Keratinocyte (primary cell): ENCODE results near the gene UNC119B. TPM values are rescaled to one million over a fixed set of nuclear protein-coding genes. Genes with fewer than 3 reads are reported as not detected.

ENCODE experiments used
- DNase-seq: peaks from one replicate; pipeline ENCODE4 v3.0.0-alpha.2; 2011; ENCODE audit warnings: low read depth, missing footprints, low spot score
- FAIRE-seq: peaks from 2 replicates; lab custom pipeline; 2011; peaks lifted over from hg19 to GRCh38; lab: Jason Lieb, UNC
- H2AFZ ChIP-seq: 2 replicates; pipeline ENCODE4 v1.6.0; 2012; ENCODE audit warnings: low read length, control low read depth, inconsistent platforms; ENCODE audit not compliant: control insufficient read depth
- H3K27ac ChIP-seq: 2 replicates; pipeline ENCODE4 v1.5.1; 2011; ENCODE audit warnings: low read length; ENCODE audit not compliant: control insufficient read depth, insufficient read depth
- H3K27me3 ChIP-seq: 3 replicates; pipeline ENCODE4 v1.6.0; 2011; ENCODE audit warnings: low read length; ENCODE audit not compliant: control insufficient read depth, insufficient read depth; ENCODE audit errors: extremely low read depth
- H3K36me3 ChIP-seq, 2 experiments: 2 replicates in 1 of 2; 3 replicates in 1 of 2; pipeline ENCODE4 v1.5.1; 2011; ENCODE audit warnings: low read length in 2 of 2, mild to moderate bottlenecking in 1 of 2; ENCODE audit not compliant: control insufficient read depth in 2 of 2, insufficient read depth in 2 of 2; ENCODE audit errors: extremely low read depth in 1 of 2
- H3K4me1 ChIP-seq: 3 replicates; pipeline ENCODE4 v1.5.1; 2011; ENCODE audit warnings: low read length; ENCODE audit not compliant: control insufficient read depth, insufficient read depth; ENCODE audit errors: extremely low read depth
- H3K4me2 ChIP-seq: 3 replicates; pipeline ENCODE4 v1.6.0; 2011; ENCODE audit warnings: low read depth, low read length; ENCODE audit not compliant: control insufficient read depth, insufficient read depth; ENCODE audit errors: extremely low read depth
- H3K4me3 ChIP-seq, 3 experiments: fragments of 200-600 bp in 1 of 3; sonication (generic) in 1 of 3; 2 replicates in 2 of 3; 3 replicates in 1 of 3; pipeline ENCODE4 v1.5.1; 2011 to 2016; ENCODE audit warnings: low read length in 3 of 3, mild to moderate bottlenecking in 3 of 3, control low read depth in 2 of 3, inconsistent platforms in 1 of 3, low read depth in 1 of 3, mixed read lengths in 1 of 3, mixed run types in 1 of 3, moderate library complexity in 1 of 3; ENCODE audit not compliant: control insufficient read depth in 2 of 3, insufficient read depth in 2 of 3; ENCODE audit errors: extremely low read depth in 1 of 3
- H3K79me2 ChIP-seq: 2 replicates; pipeline ENCODE4 v1.6.0; 2012; ENCODE audit warnings: low read length; ENCODE audit not compliant: control insufficient read depth, insufficient read depth
- H3K9ac ChIP-seq: 3 replicates; pipeline ENCODE4 v1.6.0; 2011; ENCODE audit warnings: low read length; ENCODE audit not compliant: control insufficient read depth, insufficient read depth; ENCODE audit errors: extremely low read depth
- H3K9me1 ChIP-seq: 3 replicates; pipeline ENCODE4 v1.6.0; 2011; ENCODE audit warnings: low read length; ENCODE audit not compliant: control insufficient read depth, insufficient read depth; ENCODE audit errors: extremely low read depth
- H3K9me3 ChIP-seq: 2 replicates; pipeline ENCODE4 v1.5.1; 2012; ENCODE audit warnings: low read depth, low read length; ENCODE audit not compliant: control insufficient read depth
- H4K20me1 ChIP-seq: 3 replicates; pipeline ENCODE4 v1.6.0; 2011; ENCODE audit warnings: low read length; ENCODE audit not compliant: control insufficient read depth, insufficient read depth; ENCODE audit errors: extremely low read depth
- CTCF ChIP-seq, 3 experiments: IDR thresholded peaks in 1 of 3; conservative IDR thresholded peaks in 1 of 3; optimal IDR thresholded peaks in 1 of 3; 2 replicates in 2 of 3; 3 replicates in 1 of 3; pipeline versions ENCODE3 to v1.5.1; 2011; ENCODE audit warnings: low read length in 3 of 3, mild to moderate bottlenecking in 3 of 3, moderate library complexity in 2 of 3, control low read depth in 1 of 3, inconsistent platforms in 1 of 3; ENCODE audit not compliant: insufficient read depth in 2 of 3; ENCODE audit errors: extremely low read depth in 1 of 3
- EZH2 ChIP-seq: IDR thresholded peaks from one replicate; pipeline ENCODE4 v1.6.1; 2012; ENCODE audit warnings: inconsistent platforms, mild to moderate bottlenecking, low read length, moderate library complexity
- dilution Hi-C: fragments of 300-500 bp; cut with MboI; formaldehyde crosslinking; loops from one replicate; pipeline ENCODE4 v1.7.0; 2020; ENCODE audit warnings: low sequenced_read_pairs; ENCODE audit not compliant: extremely low pct_ligation_motif_present
- polyA plus RNA-seq, 5 experiments: library from polyadenylated mRNA; depleted of rRNA in 3 of 5; stranded (reverse) in 3 of 5; stranded (forward) in 1 of 5; unstranded in 1 of 5; fragments of >200 nt; gene quantifications; 1 replicate in 1 of 5; 2 replicates in 3 of 5; 3 replicates in 1 of 5; pipeline versions ENCODE4 v1.2.1 to v1.2.3, GENCODE V29; 2011 to 2012; ENCODE audit warnings: missing spikeins in 2 of 5, low read depth in 1 of 5, low replicate concordance in 1 of 5

UNC119B gene
- polyA plus RNA-seq, 1 donor (not counting 4 experiments of a cell fraction or from before 2014, with no cell fraction given), result 22.0 TPM

GRCh38 chr12:120758798-120759590 is 48.7 kb downstream of the UNC119B start:
- H3K27ac ChIP-seq, result no peak overlapping the region
- dilution Hi-C loops, result no loop called here

DNA sequence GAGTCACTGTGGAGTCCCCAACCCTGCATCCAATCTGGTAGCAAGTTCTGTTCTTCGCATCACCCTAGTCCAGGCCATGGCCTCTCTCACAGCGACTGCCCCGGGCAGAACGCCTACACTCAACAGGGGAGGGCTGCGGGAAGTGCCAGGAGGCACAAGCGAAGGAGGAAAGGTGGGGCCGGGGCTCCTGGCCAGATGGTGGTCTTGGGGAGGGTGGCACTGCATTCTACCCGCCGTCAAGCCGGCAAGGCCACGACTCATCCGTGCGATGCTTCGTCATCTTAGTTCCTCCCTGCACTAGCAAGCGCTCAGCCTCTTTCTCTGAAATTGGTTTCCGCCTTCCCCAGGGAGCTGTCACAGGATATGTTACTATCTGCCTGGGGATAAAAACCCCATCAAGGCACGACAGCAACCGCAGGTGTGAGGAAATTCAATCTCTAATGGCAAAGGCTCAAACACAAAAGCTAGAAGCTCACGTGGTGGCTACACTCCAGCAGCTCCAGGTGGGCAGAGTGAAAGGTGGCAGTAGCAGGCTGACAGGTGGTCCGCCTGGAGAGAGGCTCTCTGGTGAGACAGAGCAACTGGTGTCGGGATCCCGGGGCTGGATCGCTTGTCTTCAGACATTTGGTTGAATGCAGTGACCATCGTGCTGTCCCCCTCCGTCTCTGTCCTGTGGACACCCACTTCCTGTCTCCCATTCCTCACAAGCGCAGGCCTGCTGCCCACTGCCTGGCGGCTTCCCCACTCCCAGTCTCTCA is 49.5 kb downstream of the UNC119B start:
- Histone ChIP-seq H3K9me1 (no peaks in the 10 kb centered on the region), H3K36me3 (peaks cover 10 to 18% of the 10 kb centered on the region in 2 experiments), H2AFZ (no peak overlapping the region), H3K27me3 (no peaks in the 10 kb centered on the region), H3K4me2 (no peak overlapping the region), H3K79me2 (no peaks in the 10 kb centered on the region), H3K4me3 (no peak overlapping the region), H3K9ac (no peak overlapping the region), H3K27ac (no peak overlapping the region), H3K4me1 (peaks cover 22% of the 10 kb centered on the region), H4K20me1 (no peaks in the 10 kb centered on the region), H3K9me3 (no peaks in the 10 kb centered on the region)
- dilution Hi-C loops, result no loop called here
- FAIRE-seq (no peak), DNase-seq (no peak)
- TF ChIP-seq CTCF (optimal IDR thresholded peaks at IDR 0.05 in 1 of 3, IDR thresholded peaks at IDR 0.05 in 1 of 3, conservative IDR thresholded peaks at IDR 0.05 in 1 of 3; ENCODE audit: extremely low read depth in 1 of 3, insufficient read depth in 2 of 3, low read length in 3 of 3) (no peak), EZH2 (no peak)

More at GRCh38 chr12:120758798-120759590, 48.7 kb downstream of the UNC119B start:
- no peaks in the 10 kb centered on the region for H3K79me2 ChIP-seq
- H3K4me2 ChIP-seq, result no peak overlapping the region
- no peaks in the 10 kb centered on the region for H4K20me1 ChIP-seq
- H3K4me1 ChIP-seq, result peaks cover 22% of the 10 kb centered on the region
- H3K9me1 ChIP-seq, result no peaks in the 10 kb centered on the region
- TF ChIP-seq CTCF (optimal IDR thresholded peaks at IDR 0.05 in 1 of 3, IDR thresholded peaks at IDR 0.05 in 1 of 3, conservative IDR thresholded peaks at IDR 0.05 in 1 of 3; ENCODE audit: extremely low read depth in 1 of 3, insufficient read depth in 2 of 3, low read length in 3 of 3) (no peak), EZH2 (no peak)
- H3K9me3 ChIP-seq, result no peaks in the 10 kb centered on the region
- no peak overlapping the region for H3K4me3 ChIP-seq
- no peak overlapping the region for H3K9ac ChIP-seq
- no peak overlapping the region for H2AFZ ChIP-seq
- no peak for DNase-seq
- no peaks in the 10 kb centered on the region for H3K27me3 ChIP-seq
- no peak for FAIRE-seq
- peaks cover 8 to 15% of the 10 kb centered on the region in 2 experiments for H3K36me3 ChIP-seq
